Measurements from ENCODE around the gene PRSS57.

- TF ChIP-seq CTCF (optimal IDR thresholded peaks at IDR 0.05 in 1 of 3, IDR thresholded peaks at IDR 0.05 in 1 of 3, conservative IDR thresholded peaks at IDR 0.05 in 1 of 3; ENCODE audit: extremely low read depth in 1 of 3, insufficient read depth in 2 of 3, low read length in 3 of 3) (no peak), EZH2 (IDR thresholded peaks at IDR 0.05; ENCODE audit: low read length) (no peak)
Measured at GRCh38 chr19:676007-676338, 19.3 kb downstream of the PRSS57 start.

Measured in keratinocyte (primary cell).